CD4-positive, alpha-beta T cell treated with Interferon alpha-2 for 1 hour (primary cell): Measurements from ENCODE around the gene HSD11B1.

Experiments used
- DNase-seq, 2 donors: peaks; one replicate each; pipeline ENCODE4 v3.0.0-alpha.2; 2020 to 2022

Gene HSD11B1

DNA sequence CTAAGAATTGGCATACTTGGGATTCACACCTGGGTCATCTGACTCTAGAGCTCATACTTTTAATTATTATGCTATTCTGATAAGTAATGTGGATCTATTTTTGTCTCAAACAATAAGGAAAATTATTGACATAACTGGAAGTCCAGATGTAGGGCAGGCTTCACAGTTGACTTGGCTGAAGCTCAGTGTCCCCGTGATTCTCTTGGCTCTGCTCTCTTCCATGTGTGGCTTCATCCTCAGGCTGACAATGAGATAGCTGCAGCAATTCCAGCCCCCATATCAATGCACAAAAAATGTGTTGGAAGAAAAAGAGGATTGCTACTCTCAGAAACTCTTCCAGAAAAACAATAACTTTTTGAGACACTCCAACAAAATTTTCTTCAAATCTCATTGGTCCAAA is 23.8 kb downstream of the HSD11B1 start:
- DNase-seq, result no peak

DNA sequence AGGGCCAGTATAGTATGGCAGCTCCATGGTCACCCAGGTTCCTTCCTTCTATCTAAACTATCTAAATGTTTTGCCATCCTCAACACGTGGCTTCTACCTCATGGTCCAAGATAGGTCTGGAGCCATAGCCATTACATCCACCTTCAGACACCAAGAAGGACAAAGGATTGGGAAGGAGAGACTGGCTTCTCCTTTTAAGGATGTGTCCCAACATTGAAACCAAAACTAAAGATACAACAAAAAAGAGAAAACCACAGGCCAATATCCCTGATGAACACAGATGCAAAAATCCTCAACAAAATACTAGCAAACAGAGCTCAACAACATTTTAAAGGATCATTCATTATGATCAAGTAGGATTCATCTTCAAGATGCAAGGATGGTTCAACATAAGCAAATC is 24.8 kb downstream of the HSD11B1 start:
- no peak for DNase-seq

- no peak for DNase-seq
Measured at GRCh38 chr1:209732725-209733124, 28.1 kb downstream of the HSD11B1 start.

GRCh38 chr1:209733409-209734192 is 29.0 kb downstream of the HSD11B1 start:
- DNase-seq, result peak in 1 of 2 donors; percentile 12

GRCh38 chr1:209736490-209737117 is 32.0 kb downstream of the HSD11B1 start:
- no peak for DNase-seq

GRCh38 chr1:209737118-209737505 is 32.5 kb downstream of the HSD11B1 start:
- DNase-seq, result no peak

DNA sequence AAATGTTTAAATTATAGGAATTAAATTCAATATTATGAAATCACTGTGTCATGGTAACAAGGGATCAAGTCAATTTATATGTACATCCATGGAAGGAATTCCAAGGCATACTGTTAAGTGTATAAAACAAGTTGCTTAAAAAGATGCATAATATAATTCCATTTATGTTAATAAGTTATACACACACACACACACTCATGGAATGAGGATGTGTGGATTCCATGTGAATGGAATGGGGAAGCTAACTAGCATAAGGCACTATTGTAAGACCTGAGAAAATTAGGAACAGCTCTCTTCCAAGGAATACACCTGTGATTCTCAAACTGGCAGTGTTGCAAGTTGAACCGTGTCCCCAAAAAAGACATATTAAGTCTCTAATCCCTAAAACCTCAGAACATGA is 33.6 kb downstream of the HSD11B1 start:
- no peak for DNase-seq

DNA sequence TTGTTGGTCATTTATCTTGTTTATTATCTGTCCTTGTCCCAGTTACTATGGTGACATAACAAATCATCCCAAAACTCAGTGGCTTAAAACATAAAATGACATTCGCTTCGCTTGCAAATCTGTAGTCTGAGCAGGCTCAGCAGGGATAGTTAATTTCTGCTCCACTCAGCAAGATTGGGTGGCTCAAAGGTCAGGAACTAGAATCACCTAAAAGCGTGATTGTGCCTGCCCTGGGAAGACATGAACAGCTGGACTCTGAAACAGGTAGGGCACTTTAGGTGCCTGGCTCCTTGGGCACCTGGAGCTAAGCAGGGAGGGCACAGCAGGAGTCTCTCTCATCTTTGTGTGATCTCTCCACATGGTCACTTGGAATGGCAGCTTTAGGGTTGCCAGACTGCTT is 36.5 kb downstream of the HSD11B1 start:
- DNase-seq, result no peak

GRCh38 chr1:209741889-209742288 is 37.2 kb downstream of the HSD11B1 start:
- DNase-seq, result no peak

DNA sequence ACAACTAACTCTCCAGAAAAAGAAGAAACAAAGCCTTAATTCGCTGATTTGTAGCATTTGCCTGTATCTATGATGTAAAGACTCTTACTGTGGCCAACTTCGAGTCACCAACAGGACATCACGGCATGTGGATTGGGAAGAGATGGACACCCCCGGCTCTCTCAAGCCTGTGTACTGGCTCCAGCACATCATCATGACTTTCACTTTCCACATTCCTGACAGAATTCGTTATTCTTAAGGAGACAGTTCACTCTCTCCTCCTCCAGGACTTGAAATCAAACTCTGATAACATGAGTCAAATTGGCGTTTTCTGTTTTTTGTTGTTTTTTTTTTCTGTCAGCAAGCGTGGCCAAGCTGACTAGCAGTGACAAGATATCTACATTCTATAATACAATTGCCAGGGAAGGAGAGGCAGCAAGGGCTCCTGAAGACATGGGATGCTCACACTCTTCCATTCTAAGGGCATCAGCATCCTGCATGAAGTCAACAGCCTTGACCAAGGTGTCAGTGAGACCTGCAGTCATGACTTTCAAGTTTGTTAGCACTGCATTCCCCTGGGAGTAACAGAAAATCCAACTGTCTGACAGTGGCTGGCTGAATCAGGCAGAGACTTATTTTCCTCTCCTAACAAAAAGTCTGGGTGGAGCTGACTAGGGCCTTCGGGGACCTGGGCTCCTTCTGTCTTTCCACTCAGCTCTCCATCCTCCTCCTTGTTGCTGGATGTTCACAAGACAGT is 37.9 kb downstream of the HSD11B1 start:
- DNase-seq, result no peak

- no peak for DNase-seq
Measured at GRCh38 chr1:209743145-209743482, 38.5 kb downstream of the HSD11B1 start.

GRCh38 chr1:209746451-209747165 is 42.0 kb downstream of the HSD11B1 start:
- DNase-seq, result no peak

DNA sequence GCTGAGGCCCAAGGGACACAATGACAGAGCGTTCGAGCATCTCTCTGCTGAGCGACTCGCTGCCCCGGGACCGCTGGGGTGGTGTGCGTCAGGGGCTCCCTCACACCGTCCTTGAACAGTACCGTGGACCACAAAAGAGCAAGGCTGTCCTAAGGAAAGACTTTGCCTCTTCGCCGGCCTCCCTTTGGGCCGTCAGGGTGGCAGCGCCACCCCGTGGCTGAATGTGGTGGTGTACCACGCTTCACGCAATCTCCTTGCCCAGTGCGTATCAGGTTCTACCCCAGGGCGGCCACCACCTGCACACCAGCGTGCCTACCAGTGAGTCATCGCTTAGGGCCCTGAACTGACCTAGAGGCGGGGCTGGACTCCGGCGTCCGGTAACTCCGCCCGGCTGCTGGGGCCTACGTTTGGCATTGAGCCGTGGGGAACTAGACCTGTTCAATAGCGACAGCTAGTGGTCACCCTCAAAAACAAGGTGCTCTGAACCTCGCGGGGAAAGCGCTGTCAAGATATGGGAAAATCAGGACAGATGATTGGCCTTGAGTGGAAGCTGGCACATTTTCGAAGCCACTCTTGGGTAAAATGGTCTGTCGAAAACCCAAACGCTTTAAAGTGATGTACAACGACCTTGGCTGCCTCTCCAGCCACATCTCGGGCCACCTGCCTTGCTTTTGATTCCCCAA is 43.1 kb downstream of the HSD11B1 start:
- DNase-seq, result peak; percentile 92

DNA sequence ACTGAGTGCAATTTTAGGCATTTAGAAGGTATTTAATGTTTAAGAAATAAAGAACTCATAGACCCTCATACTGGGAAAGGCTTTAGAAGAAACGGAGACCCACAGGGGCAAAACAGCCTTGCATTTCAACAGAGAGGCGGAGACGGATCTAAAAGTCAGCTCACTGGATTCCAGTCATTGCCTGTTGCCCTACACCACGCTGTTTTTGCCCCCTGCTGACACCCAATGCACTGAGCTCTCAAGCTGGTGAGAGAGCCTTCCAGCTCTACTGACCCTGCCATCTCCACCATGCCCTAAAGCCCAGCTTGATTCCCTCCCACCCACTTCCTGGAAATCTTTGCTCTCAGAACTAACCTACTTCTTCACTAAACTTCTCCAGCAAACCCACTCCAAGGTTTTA is 44.0 kb downstream of the HSD11B1 start:
- DNase-seq, result no peak

DNA sequence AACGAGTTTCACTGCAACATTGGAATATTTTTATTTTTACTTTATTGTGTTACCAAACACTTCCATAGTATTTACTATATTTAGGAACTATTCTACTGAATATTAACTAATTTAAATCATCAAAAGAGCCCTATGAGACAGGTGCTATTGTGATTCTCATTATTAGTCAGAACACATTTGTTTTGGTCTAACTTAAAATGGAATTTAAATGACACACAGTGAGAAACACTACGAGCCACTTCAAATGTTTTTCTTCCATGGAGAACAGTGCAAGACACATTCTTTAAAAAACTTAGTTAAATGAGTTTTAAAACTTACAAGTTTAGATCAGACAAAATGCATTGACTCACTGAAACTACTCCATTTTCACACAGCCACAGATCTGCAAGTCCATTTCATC is 44.6 kb downstream of the HSD11B1 start:
- DNase-seq, result no peak

DNA sequence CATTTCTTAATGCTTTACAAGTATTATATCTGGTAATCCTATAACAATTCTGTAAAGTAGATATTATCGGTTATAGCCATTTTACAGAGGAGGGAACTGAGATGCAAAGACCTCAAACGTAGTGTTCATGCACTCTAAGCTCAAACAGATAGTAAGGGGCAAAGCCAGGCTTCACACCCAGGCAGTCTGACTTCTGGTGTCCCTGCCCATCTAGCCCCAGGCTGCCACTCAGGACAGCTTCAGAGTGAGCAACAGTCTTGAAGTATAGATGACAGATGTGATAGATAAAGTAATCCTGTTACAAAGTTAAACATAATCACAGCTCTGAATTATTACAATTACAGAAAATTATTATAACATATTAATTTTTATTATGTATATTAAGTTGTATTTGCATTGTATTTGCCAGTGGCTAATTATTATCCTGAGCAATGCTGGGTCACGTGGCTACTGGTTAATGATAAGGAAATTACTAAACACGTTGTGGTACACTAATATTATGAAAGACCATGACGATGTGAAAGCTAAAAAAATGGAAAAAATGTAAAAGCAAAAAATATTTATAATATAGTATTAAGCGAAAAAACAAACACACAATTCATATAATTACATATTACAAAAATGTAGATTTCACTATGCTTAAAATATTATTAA is 45.2 kb downstream of the HSD11B1 start:
- DNase-seq, result no peak

- DNase-seq, result peak in 1 of 2 donors; percentile 52
Measured at GRCh38 chr1:209751627-209752231, 47.1 kb downstream of the HSD11B1 start.

DNA sequence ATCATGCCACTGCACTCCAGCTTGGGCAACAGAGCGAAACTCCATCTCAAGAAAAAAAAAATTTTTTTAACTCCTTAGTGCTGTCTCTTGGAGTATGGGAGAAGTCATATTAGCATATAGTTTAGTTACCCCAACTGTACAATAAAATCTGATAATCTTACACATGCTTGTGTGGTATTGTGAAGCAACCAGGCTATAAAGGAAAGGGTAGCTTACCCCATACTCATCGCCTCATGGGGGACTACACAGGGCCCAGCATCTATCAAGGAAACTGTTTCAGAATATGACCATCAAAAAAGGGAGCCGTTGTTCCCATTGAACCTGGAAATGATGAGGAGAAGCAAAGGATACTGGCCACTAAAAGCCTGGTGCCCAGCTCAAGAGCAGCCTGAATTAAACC is 48.2 kb downstream of the HSD11B1 start:
- no peak for DNase-seq

DNA sequence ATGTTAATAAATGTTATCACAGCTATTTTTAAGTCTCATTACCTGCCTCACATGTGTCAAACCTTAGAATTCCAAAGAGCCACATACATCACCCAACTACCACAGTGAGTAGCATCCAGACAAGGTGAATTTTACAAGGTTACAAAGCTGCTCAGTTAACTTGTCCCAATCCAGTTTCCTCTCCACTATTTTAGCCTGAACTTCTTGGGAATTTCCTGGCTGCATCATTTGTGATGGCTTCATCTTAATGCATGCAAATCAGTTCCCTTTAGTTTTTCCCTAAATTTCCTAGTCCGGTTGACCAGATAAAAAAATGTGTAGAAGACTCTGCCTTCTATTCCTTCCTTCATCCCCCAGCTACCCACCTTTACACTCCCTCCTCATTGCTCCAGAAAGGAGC is 50.6 kb downstream of the HSD11B1 start:
- DNase-seq, result no peak

GRCh38 chr1:209755926-209756614 is 51.4 kb downstream of the HSD11B1 start, which contains the start of gene TRAF3IP3:
Gene TRAF3IP3, plus strand, starts transcription at chr1:209756053. Its CDS starts 3,987 bp downstream, at chr1:209760040.
- DNase-seq, result peak; percentile 79 to 83
